NCI-H2196 treated with DMSO at 0.1 percent for 48 hours (cell line): ENCODE measurements around the gene SETDB2.
"Not testable (repeated sequence)": the region's sequence is repeated elsewhere in the genome, so short reads cannot be mapped to it uniquely, and the experiment has no call there.

Source experiments
- DNase-seq: peaks from one replicate; lab custom pipeline; 2025; ENCODE audit not compliant: unreplicated experiment; lab: John Stamatoyannopoulos, UW

Gene SETDB2

DNA sequence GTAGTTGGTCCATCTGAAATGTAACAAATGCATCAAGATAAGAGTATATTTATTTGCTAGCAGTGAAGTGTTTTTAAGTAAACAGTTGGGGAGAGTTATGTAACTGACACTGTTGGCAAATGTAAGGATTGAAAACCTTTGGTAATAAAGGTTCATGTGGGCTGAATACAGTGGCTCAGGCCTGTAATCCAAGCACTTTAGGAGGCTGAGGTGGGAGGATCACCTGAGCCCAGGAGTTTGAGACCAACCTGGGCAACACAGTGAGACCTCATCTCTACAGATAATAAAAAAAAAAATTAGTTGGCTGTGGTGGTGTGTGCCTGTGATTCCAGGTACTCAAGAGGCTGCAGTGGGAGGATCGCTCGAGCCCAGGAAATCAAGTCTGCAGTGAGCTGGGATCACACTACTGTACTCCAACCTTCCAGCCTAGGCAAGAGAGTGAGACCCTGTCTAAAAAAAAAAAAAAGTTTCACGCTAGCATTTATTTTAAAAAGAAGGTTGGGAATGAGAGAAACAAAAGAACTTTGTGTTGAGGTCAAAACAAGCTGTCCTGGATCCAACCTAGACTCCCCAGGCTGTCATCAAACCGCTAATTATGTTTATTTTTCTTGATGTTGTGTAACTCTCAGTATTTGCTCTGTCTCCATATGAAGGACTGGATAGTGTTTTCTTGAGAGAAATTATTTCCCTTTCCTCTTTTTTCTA is 20.7 kb downstream of the SETDB2 start:
- no peak for DNase-seq

DNA sequence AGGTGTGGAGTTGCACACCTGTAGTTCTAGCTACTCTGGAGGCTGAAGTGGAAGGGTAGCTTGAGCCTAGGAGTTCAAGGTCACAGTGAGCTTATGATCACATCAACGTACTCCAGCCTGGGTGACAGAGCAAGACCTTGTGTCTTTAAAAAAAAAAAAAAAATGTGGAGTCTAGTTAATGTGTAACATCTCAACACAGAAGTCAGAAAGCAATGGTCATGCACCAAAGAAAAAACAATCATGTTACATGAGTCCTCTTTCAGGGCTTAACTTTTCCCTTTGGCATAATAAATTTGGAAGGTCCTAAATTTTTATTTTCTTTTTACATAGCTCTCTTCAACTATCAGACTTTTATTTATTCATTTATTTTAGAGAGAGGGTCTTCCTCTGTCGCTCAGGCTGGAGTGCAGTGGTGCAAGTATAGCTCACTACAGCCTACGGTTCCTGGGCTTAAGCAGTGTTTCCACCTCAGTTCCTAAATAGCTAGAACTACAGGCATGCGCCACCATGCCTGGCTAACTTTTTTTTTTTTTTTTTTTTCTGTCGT is 22.3 kb downstream of the SETDB2 start:
- DNase-seq: no peak

DNA sequence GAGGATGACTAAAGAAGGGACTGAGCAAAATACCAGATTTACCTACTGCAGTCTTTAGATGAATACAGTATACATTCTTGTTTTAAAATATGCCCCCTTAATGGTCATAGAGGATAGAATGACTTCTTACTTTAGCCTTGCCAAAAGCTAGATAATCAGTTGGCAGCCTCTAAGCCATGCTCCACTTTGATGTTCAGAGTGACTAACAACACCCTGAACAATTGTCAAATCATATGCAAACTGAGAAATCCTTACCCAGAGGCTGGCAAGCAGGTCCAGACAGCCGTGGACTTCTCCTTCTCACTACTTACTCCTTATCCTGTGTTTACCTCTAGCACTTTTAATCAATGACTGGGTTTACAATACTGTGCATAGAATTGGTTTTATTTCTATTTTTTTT is 28.1 kb downstream of the SETDB2 start:
- DNase-seq: no peak

DNA sequence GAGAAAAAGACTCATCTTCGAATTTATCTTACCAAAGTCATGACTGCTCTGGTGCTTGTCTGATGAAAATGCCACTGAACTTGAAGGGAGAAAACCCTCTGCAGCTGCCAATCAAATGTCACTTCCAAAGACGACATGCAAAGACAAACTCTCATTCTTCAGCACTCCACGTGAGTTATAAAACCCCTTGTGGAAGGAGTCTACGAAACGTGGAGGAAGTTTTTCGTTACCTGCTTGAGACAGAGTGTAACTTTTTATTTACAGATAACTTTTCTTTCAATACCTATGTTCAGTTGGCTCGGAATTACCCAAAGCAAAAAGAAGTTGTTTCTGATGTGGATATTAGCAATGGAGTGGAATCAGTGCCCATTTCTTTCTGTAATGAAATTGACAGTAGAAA is 32.5 kb downstream of the SETDB2 start:
- no peak for DNase-seq

DNA sequence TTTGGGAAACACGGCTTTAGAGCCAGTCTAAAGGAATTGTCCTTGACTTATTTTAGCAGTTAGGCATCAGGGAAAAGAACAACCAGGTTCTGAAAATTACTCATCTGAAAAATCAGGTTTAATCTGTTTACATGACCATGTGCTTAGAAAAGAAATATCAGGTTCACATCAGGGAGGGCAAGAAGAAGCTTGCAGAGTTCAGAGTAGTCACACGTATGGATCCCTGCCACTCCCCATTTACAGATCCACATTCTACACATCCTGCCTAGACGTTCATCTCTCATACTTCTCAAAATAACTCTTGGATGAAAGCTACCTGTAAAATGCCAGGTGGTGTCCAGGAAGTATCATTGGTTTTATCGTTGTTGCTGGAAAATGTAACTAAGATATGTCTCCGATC is 37.7 kb downstream of the SETDB2 start:
- no peak for DNase-seq

DNA sequence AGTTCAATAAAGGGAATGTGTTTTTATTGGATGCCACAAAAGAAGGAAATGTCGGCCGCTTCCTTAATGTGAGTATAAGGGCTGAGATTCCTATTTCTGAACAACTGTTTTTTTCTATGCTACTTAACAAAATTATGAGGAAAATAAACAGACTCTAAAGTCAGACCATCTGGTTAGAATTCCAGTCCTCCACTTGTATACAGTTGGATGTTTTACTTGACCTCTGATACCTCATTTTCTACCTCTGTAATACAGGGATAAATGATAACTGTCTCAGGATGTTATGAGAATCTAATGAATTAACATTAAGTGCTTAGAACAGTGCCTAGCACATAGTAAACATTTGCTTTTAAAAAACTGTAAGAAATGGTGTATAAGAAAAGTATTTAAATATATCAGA is 44.5 kb downstream of the SETDB2 start:
- no peak for DNase-seq

DNA sequence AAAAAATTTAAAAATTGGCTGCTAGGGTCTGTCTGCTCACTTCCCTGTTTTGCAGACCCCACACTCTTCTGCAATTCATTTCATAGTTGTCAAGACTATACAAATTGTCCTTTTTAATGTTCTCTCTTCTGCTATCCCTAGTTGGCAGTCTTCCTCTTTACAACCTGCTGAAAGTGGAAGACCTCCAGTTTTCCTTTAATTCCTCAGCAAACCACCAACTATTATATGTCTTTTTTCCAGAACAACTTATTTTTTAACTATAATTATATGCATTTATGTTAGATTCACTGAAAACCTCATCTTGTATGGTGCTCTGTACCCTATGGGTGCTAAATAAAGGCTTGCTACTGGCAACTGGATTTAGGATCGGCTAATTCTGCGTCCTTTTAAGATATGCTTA is 50.6 kb downstream of the SETDB2 start:
- no peak for DNase-seq

DNA sequence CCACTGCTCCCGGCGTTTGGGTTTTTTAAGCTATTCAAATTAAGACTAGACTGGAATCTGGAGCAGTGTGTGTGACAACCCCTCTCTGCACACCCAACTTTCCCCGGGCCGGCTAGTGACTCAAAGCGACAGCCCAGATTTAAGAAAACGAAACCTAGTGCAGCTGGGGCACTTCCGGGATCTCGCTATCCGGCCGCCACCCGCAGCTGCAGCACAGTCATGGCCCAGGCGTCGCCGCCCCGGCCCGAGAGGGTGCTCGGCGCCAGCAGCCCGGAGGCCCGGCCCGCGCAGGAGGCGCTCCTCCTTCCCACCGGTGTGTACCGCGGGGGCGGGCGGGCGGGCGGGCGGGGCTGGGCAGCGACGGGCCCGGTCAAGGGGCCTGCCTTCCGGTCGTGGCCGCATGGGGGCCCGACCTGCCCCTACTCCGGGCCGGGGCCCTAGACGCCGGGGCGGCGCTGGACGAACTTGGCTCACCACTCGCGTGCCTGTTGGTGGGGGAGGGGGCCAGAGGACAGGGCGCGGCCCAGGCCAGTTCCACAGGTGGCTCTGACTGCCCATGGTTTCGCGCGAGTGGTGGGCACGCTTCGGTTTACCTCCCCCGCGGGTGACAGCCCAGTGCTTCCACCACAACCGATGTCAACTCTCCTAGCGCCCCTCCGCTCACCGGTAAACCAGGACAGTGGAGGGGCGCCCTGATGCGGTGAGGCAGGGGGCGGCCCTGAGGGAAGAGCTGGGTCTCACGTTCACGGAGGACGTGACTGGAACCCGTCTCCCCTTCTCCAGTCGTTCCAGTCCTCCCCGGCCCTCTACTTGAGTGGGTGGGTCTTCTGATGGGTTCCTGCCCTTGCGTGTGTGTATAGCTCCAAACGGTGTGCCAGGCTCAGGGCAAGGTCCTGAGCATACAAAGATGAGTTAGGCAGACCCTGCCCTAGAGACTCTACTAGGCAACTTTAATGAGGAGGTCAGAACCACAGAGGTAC is 52.0 kb downstream of the SETDB2 start, which contains the start of gene PHF11:
TSS of gene PHF11 (plus strand) at position 171 of the 980 bp plus-strand sequence. CDS start at position 220, 49 bp downstream.
- DNase-seq: no peak

DNA sequence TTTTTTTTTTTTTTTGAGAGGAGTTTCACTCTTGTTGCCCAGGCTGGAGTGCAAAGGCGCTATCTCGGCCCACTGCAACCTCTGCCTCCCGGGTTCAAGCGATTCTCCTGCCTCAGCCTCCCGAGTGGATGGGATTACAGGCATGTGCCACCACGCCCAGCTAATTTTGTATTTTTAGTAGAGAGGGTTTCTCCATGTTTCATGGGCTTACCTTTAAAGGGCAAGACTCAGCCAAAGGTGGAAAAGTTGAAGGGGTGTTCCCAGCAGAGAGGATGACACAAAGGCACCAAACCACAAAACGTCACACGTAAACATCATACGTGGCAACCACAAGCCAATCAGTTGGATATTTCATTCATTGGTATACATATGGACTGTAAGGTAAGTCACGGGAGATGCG is 52.8 kb downstream of the SETDB2 start:
- not testable (repeated sequence) for DNase-seq

DNA sequence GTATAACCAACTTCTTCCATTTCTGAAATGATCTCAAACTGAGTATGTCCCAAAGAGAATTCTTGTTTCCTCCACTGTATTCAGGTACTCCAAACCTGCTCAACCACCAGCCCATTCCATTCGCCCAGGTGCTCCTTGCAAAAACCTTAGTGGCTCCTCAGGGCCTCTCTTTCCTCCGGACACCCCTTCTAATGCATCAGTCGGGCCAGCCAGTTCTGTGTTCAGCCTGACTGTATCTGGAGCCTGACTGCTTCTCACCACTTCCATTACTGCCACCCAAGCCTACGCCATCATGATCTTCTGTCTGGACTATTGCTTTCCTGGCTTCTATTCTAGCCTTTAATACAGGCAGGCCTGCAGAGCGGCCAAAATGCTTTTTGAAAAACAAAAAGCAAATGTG is 53.2 kb downstream of the SETDB2 start:
- no peak for DNase-seq

DNA sequence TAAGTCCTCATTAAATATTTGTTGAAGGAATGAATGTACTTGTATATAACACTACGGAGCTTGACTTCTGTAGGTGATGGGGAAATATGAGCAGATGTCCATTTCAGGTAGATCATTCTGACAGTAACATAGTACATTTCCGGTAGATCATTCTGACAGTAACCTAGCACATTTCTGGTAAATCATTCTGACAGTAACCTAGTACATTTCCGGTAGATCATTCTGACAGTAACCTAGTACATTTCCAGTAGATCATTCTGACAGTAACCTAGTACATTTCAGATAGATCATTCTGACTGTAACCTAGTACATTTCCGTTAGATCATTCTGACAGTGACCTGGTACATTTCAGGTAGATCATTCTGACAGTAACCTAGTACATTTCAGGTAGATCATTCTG is 54.1 kb downstream of the SETDB2 start:
- DNase-seq: no peak

DNA sequence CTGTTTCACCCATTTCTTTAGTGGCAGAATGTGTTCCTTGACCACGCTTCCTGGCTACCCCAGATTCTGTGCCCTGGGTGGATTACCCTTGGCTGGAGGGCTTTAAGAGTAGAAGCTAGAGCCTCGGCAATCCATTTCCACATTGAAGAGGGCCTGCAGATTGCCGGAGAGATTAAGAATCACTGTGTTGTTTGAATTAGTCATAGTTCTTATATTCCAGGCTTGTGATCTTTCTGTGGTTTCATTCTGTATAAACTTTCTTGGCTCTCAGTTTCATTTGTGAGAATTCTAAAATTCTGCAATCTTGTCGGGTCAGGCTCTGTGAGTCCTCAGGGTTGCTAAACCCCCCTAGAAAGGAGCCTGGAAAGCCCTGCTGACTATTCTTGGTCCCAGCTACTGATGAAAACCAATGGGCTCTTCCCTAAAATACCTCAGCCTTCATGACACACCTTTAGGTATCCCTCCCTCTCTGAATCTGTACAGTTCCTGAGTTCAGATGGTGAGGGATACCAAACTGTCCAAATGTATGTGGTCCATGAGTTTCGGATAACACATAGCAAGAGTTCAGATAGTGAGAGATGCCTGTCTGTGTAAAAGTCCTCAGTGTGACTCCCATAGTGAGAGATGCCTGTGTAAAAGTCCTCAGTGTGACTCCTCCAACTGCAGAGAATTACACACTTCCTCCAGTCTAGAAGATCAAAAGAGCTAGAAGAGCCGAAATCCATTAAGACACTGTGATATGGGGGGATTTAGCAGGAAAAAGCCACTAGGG is 56.0 kb downstream of the SETDB2 start:
- no peak for DNase-seq

DNA sequence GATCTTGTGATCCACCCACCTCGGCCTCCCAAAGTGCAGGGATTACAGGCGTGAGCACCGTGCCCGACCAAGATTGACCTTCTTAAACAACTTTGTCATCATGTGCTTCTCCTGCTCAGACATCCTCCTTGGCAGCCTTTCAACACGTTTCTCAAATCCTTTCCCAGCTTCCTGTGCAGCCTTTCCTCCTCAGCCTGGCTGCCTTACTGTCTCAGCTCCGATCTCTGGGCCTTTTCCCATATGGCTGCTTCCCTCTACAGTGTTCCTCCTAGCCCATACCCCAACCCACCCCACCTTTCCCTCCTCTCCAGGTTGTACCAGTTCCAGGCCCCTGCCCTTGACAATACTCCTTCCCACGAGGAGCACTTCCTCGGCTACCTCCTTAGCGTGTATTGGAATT is 58.9 kb downstream of the SETDB2 start:
- DNase-seq: no peak

DNA sequence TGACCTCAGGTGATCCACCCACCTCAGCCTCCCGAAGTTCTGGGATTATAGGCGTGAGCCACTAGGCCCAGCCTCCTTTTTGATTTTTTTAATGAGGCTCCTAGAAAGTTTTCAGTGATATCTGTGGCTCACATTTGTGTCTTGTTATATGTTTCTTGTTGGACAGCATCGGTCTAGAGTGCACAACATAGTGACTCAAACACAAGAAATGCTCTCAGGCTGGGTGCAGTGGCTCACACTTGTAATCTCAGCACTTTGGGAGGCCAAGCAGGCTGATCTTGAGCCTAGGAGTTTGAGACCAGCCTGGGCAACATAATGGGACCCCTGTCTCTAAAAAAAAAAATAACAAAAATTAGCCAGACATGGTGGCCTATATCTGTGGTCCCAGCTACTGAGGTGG is 59.9 kb downstream of the SETDB2 start:
- DNase-seq: no peak

DNA sequence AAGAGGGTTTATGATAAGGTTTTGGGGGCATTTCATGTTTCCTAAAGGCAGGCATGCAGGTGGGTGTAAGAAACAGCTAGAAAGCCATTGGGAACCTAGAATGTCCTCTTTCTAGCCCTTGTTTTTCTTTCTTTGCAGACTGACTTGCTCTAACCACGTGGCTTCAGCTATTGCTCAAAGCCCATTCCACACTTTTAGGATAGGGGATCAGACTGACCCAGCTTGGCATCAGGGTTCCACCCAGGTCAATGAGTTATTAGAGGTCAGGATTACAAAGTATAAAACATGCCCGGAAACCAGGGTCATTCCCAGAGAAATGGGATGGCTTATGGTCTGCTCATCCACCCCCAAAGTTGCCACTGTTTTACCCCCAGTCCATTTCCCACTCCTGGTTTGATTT is 68.5 kb downstream of the SETDB2 start:
- DNase-seq: no peak

DNA sequence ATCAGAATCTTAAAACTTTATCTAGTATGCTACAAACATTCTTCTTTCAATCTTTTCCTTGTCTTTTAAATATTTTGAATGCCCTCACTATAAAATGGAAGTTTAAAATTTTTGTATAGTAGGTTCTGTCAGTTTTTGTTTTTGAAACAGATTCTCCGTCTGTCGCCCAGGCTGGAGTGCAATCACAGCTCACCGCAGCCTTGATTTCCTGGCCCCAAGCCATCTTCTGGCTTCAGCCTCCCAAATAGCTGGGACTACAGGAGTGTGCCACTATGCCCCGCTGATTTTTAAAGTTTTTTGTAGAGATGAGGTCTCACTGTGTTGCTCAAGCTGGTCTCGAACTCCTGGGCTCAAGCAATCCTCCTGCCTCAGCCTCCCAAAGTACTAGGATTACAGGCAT is 72.4 kb downstream of the SETDB2 start:
- DNase-seq: no peak

DNA sequence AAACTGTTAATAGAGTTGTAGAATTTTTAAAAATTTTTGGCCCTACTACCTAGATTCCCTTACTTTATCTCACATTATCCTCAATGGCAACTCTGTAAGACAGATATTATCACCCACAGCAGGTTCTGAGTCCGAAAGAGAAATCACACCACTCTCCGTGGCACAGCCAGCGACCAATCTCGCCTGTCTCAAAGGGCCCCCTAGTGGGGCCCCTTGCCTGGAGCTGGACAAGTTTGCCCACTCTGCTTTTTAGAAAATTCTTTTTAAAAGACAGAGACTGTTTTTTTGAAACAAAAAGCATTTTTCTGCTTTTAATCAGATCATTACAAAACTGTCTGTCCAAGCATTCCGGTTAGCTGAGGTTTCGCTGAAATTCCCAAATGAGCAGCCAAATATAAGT is 73.4 kb downstream of the SETDB2 start:
- no peak for DNase-seq

DNA sequence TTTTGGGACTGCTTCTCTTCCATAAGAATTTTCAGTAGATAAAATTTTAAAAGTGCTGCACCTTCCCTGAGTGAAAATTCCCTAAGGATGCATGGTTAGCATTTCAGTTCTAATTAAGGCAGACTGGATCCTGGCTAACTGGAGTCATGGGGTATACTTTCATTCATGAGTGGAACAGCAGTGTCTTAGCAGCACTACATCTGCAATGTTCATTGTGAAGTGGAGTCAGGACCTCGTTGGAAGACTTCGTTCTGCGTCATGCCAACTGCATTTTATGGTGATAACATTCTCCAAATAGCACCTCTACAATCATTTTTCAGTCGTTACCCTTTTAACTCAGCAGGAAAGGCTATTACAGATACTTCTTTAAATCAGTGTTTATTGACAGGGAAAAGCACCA is 77.2 kb downstream of the SETDB2 start:
- DNase-seq: no peak

DNA sequence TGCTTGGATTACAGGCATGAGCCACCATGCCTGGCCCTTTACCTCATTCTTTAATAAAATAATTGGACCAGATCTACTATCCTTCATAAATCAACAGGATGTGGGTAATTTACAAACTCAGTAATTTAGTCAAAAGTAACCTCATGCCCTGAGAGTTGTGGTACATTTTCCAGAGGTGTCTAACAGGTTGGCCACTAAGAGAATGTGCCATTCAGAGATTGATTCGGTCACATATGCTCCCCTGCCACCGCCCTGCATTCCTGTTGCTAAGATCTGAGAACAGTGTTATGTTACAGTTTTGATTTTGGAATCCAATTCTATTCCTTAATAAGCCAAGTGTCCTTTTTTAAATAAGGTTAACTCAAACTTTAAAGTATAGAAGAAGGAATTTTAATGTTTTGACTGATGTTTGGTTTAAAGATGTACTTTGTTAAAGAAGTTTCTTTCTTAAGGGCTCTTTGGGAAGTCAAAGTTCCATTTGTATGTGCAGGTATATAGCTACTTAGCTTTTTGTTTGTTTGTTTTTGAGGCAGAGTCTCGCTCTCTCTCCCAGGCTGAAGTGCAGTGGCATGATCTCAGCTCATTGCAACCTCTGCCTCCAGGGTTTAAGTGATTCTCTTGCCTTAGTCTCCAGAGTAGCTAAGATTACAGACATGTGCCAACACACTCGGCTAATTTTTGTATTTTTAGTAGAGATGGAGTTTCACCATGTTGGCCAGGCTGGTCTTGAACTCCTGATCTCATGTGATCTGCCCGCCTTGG is 80.8 kb downstream of the SETDB2 start:
- DNase-seq: no peak

DNA sequence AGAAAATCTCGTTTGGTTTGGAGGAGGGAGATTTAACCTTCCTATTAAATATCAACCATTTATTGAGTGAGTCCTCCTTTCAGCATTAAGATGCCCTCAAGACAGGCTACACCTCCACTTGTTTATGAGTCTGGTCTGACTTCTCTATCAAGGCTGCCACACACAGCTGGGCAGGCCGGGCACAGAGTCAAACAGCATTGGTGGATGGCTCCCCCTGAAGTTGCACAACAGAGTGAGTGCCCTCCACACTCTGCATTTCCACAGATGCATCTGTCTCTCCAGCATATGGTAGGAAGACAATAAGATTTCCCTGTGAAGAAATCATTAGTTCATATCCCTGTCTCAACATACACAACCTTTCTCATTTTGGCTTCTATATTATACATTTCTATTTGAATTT is 83.0 kb downstream of the SETDB2 start:
- DNase-seq: no peak
